H9 (cell line): ENCODE measurements around the gene DDX51. TPM values are rescaled to one million over a fixed set of nuclear protein-coding genes. Genes with fewer than 3 reads are reported as not detected.
"Not testable (repeated sequence)": the region's sequence is repeated elsewhere in the genome, so short reads cannot be mapped to it uniquely, and the experiment has no call there.

Source experiments
- DNase-seq: peaks from one replicate; pipeline ENCODE4 v3.0.0-alpha.2; 2017
- H2AFZ ChIP-seq: one replicate; pipeline ENCODE4 v1.6.1; 2013; ENCODE audit warnings: mild to moderate bottlenecking, low read length, control low read depth, moderate library complexity
- H2AK5ac ChIP-seq: 2 replicates; pipeline ENCODE4 v1.6.1; 2013; ENCODE audit warnings: low read length, control low read depth, mixed read lengths; ENCODE audit not compliant: insufficient read length
- H2BK120ac ChIP-seq: one replicate; pipeline ENCODE4 v1.6.1; 2013; ENCODE audit warnings: low read depth, mild to moderate bottlenecking, low read length, control low read depth, inconsistent platforms; ENCODE audit not compliant: poor library complexity, severe bottlenecking
- H2BK12ac ChIP-seq: 2 replicates; pipeline ENCODE4 v1.6.1; 2013; ENCODE audit warnings: low read length, control low read depth, mixed read lengths, low read depth; ENCODE audit not compliant: insufficient read length
- H2BK15ac ChIP-seq: 2 replicates; pipeline ENCODE4 v1.6.1; 2013; ENCODE audit warnings: low read depth, low read length, control low read depth
- H2BK20ac ChIP-seq: one replicate; pipeline ENCODE4 v1.6.1; 2013; ENCODE audit warnings: low read depth, mild to moderate bottlenecking, low read length, control low read depth, inconsistent platforms; ENCODE audit not compliant: poor library complexity, severe bottlenecking
- H2BK5ac ChIP-seq: 2 replicates; pipeline ENCODE4 v1.6.1; 2013; ENCODE audit warnings: low read length, control low read depth, mixed read lengths; ENCODE audit not compliant: insufficient read length
- H3K14ac ChIP-seq: 2 replicates; pipeline ENCODE4 v1.6.1; 2013; ENCODE audit warnings: low read length, control low read depth; ENCODE audit not compliant: insufficient read depth
- H3K18ac ChIP-seq: 2 replicates; pipeline ENCODE4 v1.6.1; 2013; ENCODE audit warnings: low read depth, mild to moderate bottlenecking, mixed read lengths, low read length, control low read depth; ENCODE audit not compliant: insufficient read length
- H3K23ac ChIP-seq: 2 replicates; pipeline ENCODE4 v1.6.1; 2013; ENCODE audit warnings: low read length, control low read depth, mixed read lengths, low read depth; ENCODE audit not compliant: insufficient read length
- H3K23me2 ChIP-seq: 2 replicates; pipeline ENCODE4 v1.6.1; 2013; ENCODE audit warnings: low read depth, mild to moderate bottlenecking, mixed read lengths, low read length, control low read depth; ENCODE audit not compliant: insufficient read length, poor library complexity, severe bottlenecking
- H3K27ac ChIP-seq: 2 replicates; pipeline ENCODE4 v1.5.1; 2013; ENCODE audit warnings: low read length, control low read depth, mixed read lengths, low read depth; ENCODE audit not compliant: insufficient read length
- H3K27me3 ChIP-seq: 2 replicates; pipeline ENCODE4 v1.6.1; 2013; ENCODE audit warnings: low read length, control low read depth, inconsistent platforms; ENCODE audit not compliant: insufficient read depth
- H3K4ac ChIP-seq: 2 replicates; pipeline ENCODE4 v1.6.1; 2013; ENCODE audit warnings: low read depth, mild to moderate bottlenecking, control low read depth, inconsistent platforms, low read length, moderate library complexity
- H3K4me1 ChIP-seq: 2 replicates; pipeline ENCODE4 v1.6.1; 2013; ENCODE audit warnings: low read length, control low read depth, inconsistent platforms; ENCODE audit not compliant: insufficient read depth
- H3K4me2 ChIP-seq: 2 replicates; pipeline ENCODE4 v1.6.1; 2013; ENCODE audit warnings: low read length, control low read depth, mixed read lengths; ENCODE audit not compliant: insufficient read length, insufficient read depth
- H3K56ac ChIP-seq: 2 replicates; pipeline ENCODE4 v1.6.1; 2013; ENCODE audit warnings: low read depth, mild to moderate bottlenecking, mixed read lengths, low read length, control low read depth; ENCODE audit not compliant: insufficient read length
- H3K79me1 ChIP-seq: 2 replicates; pipeline ENCODE4 v1.6.1; 2013; ENCODE audit warnings: low read depth, mild to moderate bottlenecking, moderate library complexity, low read length, control low read depth, inconsistent platforms; ENCODE audit not compliant: insufficient read depth, poor library complexity, severe bottlenecking
- H3K79me2 ChIP-seq: 2 replicates; pipeline ENCODE4 v1.6.1; 2013; ENCODE audit warnings: low read length, control low read depth, inconsistent platforms; ENCODE audit not compliant: insufficient read depth
- H3K9ac ChIP-seq: 2 replicates; pipeline ENCODE4 v1.6.1; 2013; ENCODE audit warnings: low read length, control low read depth, mixed read lengths; ENCODE audit not compliant: insufficient read length; ENCODE audit errors: extremely low read depth
- H3K9me3 ChIP-seq: one replicate; pipeline ENCODE4 v1.6.1; 2013; ENCODE audit warnings: low read depth, low read length, inconsistent platforms; ENCODE audit not compliant: control insufficient read depth
- H3T11ph ChIP-seq: one replicate; pipeline ENCODE4 v1.6.1; 2013; ENCODE audit warnings: mild to moderate bottlenecking, low read length, control low read depth, inconsistent platforms
- H4K20me1 ChIP-seq: one replicate; pipeline ENCODE4 v1.6.1; 2013; ENCODE audit not compliant: control insufficient read depth, insufficient read length, insufficient read depth
- H4K5ac ChIP-seq: 2 replicates; pipeline ENCODE4 v1.6.1; 2013; ENCODE audit warnings: low read depth, mild to moderate bottlenecking, mixed read lengths, low read length, control low read depth; ENCODE audit not compliant: insufficient read length
- H4K8ac ChIP-seq: replicated peaks from 2 replicates; pipeline ENCODE4 v1.6.1; 2013; ENCODE audit warnings: low read length, control low read depth, mixed read lengths, low read depth; ENCODE audit not compliant: insufficient read length
- H4K91ac ChIP-seq: 2 replicates; pipeline ENCODE4 v1.6.1; 2013; ENCODE audit warnings: low read depth, mild to moderate bottlenecking, moderate library complexity, mixed read lengths, low read length, control low read depth; ENCODE audit not compliant: insufficient read length
- H3K27ac Mint-ChIP-seq, 3 experiments: 2 replicates in 2 of 3; 3 replicates in 1 of 3; pipeline ENCODE4 v1.8.0; 2020 to 2021; ENCODE audit warnings: mixed read lengths in 3 of 3, mild to moderate bottlenecking in 1 of 3, moderate library complexity in 1 of 3
- H3K27me3 Mint-ChIP-seq: 2 replicates; pipeline ENCODE4 v1.8.0; 2021; ENCODE audit warnings: low read depth, mild to moderate bottlenecking, moderate library complexity, mixed read lengths
- H3K36me3 Mint-ChIP-seq, 3 experiments: 2 replicates in 2 of 3; 3 replicates in 1 of 3; pipeline ENCODE4 v1.8.0; 2020 to 2021; ENCODE audit warnings: low read depth in 3 of 3, mixed read lengths in 3 of 3; ENCODE audit not compliant: insufficient read depth in 1 of 3
- H3K4me1 Mint-ChIP-seq, 2 experiments: 2 replicates each; pipeline ENCODE4 v1.8.0; 2020; ENCODE audit warnings: mixed read lengths in 2 of 2
- H3K4me3 Mint-ChIP-seq, 2 experiments: 2 replicates in 1 of 2; 3 replicates in 1 of 2; pipeline ENCODE4 v1.8.0; 2020 to 2021; ENCODE audit warnings: mild to moderate bottlenecking in 2 of 2, mixed read lengths in 2 of 2, moderate library complexity in 1 of 2
- H3K9me3 Mint-ChIP-seq, 2 experiments: 2 replicates in 1 of 2; 3 replicates in 1 of 2; pipeline ENCODE4 v1.8.0; 2020; ENCODE audit warnings: mild to moderate bottlenecking in 2 of 2, mixed read lengths in 2 of 2, moderate library complexity in 1 of 2
- CTCF ChIP-seq: fragments of 200-600 bp; sonication (generic); conservative IDR thresholded peaks from 3 replicates; pipeline ENCODE4 v1.8.0; 2021; ENCODE audit warnings: antibody characterized with exemption, mild to moderate bottlenecking
- WGBS: extraction: QIAGEN DNeasy Blood & Tissue Kit; methylation state at CpG from one replicate; pipeline ENCODE4 v1.1.7; 2013; ENCODE audit warnings: missing lambda C conversion rate, low lambda C conversion rate, mixed read lengths; ENCODE audit not compliant: insufficient read length; ENCODE audit errors: extremely low coverage; 5-methylcytosine and 5-hydroxymethylcytosine counted together
- total RNA-seq: library from RNA; stranded (reverse); gene quantifications from 2 replicates; pipeline ENCODE4 v1.2.1, GENCODE V29; 2021

The DDX51 gene
- total RNA-seq, 1 experiment from 2014 or later, result 37.9 TPM

- Histone ChIP-seq H3T11ph (no peak overlapping the region), H3K27me3 (no peaks in the 10 kb centered on the region), H3K9ac (no peak overlapping the region), H4K8ac (no peak overlapping the region), H3K4me1 (no peaks in the 10 kb centered on the region), H2BK15ac (no peak overlapping the region), H3K4ac (no peak overlapping the region), H3K56ac (no peak overlapping the region), H3K9me3 (no peaks in the 10 kb centered on the region), H2BK12ac (no peak overlapping the region), H4K91ac (no peak overlapping the region), H2BK120ac (no peak overlapping the region), H2BK20ac (no peak overlapping the region), H2AFZ (no peak overlapping the region), H3K79me1 (no peaks in the 10 kb centered on the region), H3K4me2 (no peak overlapping the region), H3K23ac (no peak overlapping the region), H3K23me2 (no peaks in the 10 kb centered on the region), H3K18ac (no peak overlapping the region), H3K27ac (no peak overlapping the region), H3K79me2 (no peaks in the 10 kb centered on the region), H4K5ac (no peak overlapping the region), H3K14ac (no peak overlapping the region), H2BK5ac (no peak overlapping the region), H4K20me1 (no peaks in the 10 kb centered on the region), H2AK5ac (no peak overlapping the region)
- no CpG with 5 or more reads among the region's 6 CpGs for WGBS
- H3K27ac Mint-ChIP-seq, result no peak overlapping the region
- peaks cover 5% of the 10 kb centered on the region for H3K27me3 Mint-ChIP-seq
- peaks cover 13 to 22% (median 20%) of the 10 kb centered on the region in 3 experiments for H3K36me3 Mint-ChIP-seq
- no peaks in the 10 kb centered on the region for H3K9me3 Mint-ChIP-seq
- no peaks in the 10 kb centered on the region for H3K4me1 Mint-ChIP-seq
- TF ChIP-seq CTCF, result no peak
- no peak overlapping the region for H3K4me3 Mint-ChIP-seq
- no peak for DNase-seq
Measured at GRCh38 chr12:132150780-132151144, 6.6 kb upstream of the DDX51 start.

- H3T11ph ChIP-seq, H3K14ac ChIP-seq, H3K4me3 Mint-ChIP-seq, H4K20me1 ChIP-seq, H3K27ac Mint-ChIP-seq, H2AK5ac ChIP-seq, H3K79me1 ChIP-seq, H4K8ac ChIP-seq, H4K5ac ChIP-seq, H3K27me3 Mint-ChIP-seq, H3K9me3 ChIP-seq, H2BK5ac ChIP-seq, H2BK20ac ChIP-seq, H4K91ac ChIP-seq, H3K79me2 ChIP-seq, H3K23me2 ChIP-seq, H2AFZ ChIP-seq, H3K4me1 ChIP-seq, H3K18ac ChIP-seq, H2BK12ac ChIP-seq, H2BK15ac ChIP-seq, H3K27me3 ChIP-seq, H2BK120ac ChIP-seq, H3K4ac ChIP-seq, H3K4me2 ChIP-seq, DNase-seq, H3K27ac ChIP-seq, H3K9ac ChIP-seq, H3K23ac ChIP-seq, H3K4me1 Mint-ChIP-seq, H3K56ac ChIP-seq, H3K9me3 Mint-ChIP-seq: not testable (repeated sequence)
- H3K36me3 Mint-ChIP-seq, result peaks cover 16 to 24% (median 22%) of the 10 kb centered on the region in 3 experiments
- no CpG with 5 or more reads among the region's 32 CpGs for WGBS
Measured at GRCh38 chr12:132149526-132149925, 5.4 kb upstream of the DDX51 start.
